ENCODE measurements around the gene DNAJC11. TPM values are rescaled to one million over a fixed set of nuclear protein-coding genes. Genes with fewer than 3 reads are reported as not detected.
"Not testable (repeated sequence)": the region's sequence is repeated elsewhere in the genome, so short reads cannot be mapped to it uniquely, and the experiment has no call there.

Gene DNAJC11
- polyA plus RNA-seq, 2 of the 4 experiments (the other 2 are of a cell fraction), result 35.7 to 48.5 TPM

- 89% methylated on average over 5 of the region's 7 CpGs for WGBS (ENCODE audit: missing lambda C conversion rate)
- DNase-seq (ENCODE audit: low read depth in 1 of 2, low spot score in 1 of 2) (no peak), ATAC-seq (no peak), FAIRE-seq (no peak)
- Histone ChIP-seq H3K27ac (no peak overlapping the region), H3K4me2 (no peak overlapping the region), H3K4me3 (no peak overlapping the region), H3K4me1 (no peaks in the 10 kb centered on the region), H3K9me3 (no peaks in the 10 kb centered on the region)
- CTCF ChIA-PET, result interaction anchor here (1.0 to 4.3 kb wide), 3 partner anchors 10 to 159 kb away, joined by 3 to 14 read pairs (median 7); partner anchors contain the start of genes NOL9 and TAS1R1
- TF ChIP-seq POLR2A (IDR thresholded peaks at IDR 0.05; ENCODE audit: low read length) (no peak), EP300 (IDR thresholded peaks at IDR 0.05) (no peak), CEBPB (IDR thresholded peaks at IDR 0.05) (no peak), NR3C1 (IDR thresholded peaks at IDR 0.05) (no peak), RFX5 (IDR thresholded peaks at IDR 0.05) (no peak), REST (IDR thresholded peaks at IDR 0.05) (no peak), ZFP36 (IDR thresholded peaks at IDR 0.05; ENCODE audit: borderline replicate concordance, partially characterized antibody) (no peak), JUNB (IDR thresholded peaks at IDR 0.05) (no peak), SMC3 (IDR thresholded peaks at IDR 0.05) (no peak), KDM1A (IDR thresholded peaks at IDR 0.05; ENCODE audit: low read depth) (no peak), ZC3H11A (IDR thresholded peaks at IDR 0.05) (no peak), HEYL (CRISPR knock-in tag; IDR thresholded peaks at IDR 0.05) (no peak), PBX3 (IDR thresholded peaks at IDR 0.05) (no peak), CHD2 (IDR thresholded peaks at IDR 0.05; ENCODE audit: low read length, partially characterized antibody) (no peak)
- POLR2A ChIA-PET, result no interaction called here
Measured at GRCh38 chr1:6645018-6645417, 56.6 kb downstream of the DNAJC11 start.

GRCh38 chr1:6640867-6641266 is 60.7 kb downstream of the DNAJC11 start:
- H3K27ac ChIP-seq; H3K9me3 ChIP-seq; ATAC-seq; POLR2A ChIA-PET; H3K4me2 ChIP-seq; FAIRE-seq; H3K4me1 ChIP-seq; H3K4me3 ChIP-seq; DNase-seq (ENCODE audit: low read depth in 1 of 2, low spot score in 1 of 2): not testable (repeated sequence)
- CTCF ChIA-PET, result interaction anchor here (1.0 to 1.2 kb wide), 3 partner anchors 48 to 155 kb away, joined by 3 to 4 read pairs (median 3); partner anchors contain the start of gene DNAJC11
- WGBS (ENCODE audit: missing lambda C conversion rate), result 80% methylated on average over 3 of the region's 3 CpGs

GRCh38 chr1:6638226-6638625 is 63.4 kb downstream of the DNAJC11 start:
- H3K4me2 ChIP-seq, result no peak overlapping the region
- 96% methylated on average over 18 of the region's 18 CpGs for WGBS (ENCODE audit: missing lambda C conversion rate)
- H3K27ac ChIP-seq, result no peak overlapping the region
- CTCF ChIA-PET, result interaction anchor here (0.9 to 3.5 kb wide), 2 partner anchors 8 to 36 kb away, joined by 3 to 21 read pairs; no protein-coding TSS in a partner anchor
- no peak for DNase-seq (ENCODE audit: low read depth in 1 of 2, low spot score in 1 of 2)
- ATAC-seq, result no peak
- TF ChIP-seq HEYL (CRISPR knock-in tag; IDR thresholded peaks at IDR 0.05) (no peak), TFCP2L1 (CRISPR knock-in tag; IDR thresholded peaks at IDR 0.05) (no peak), BCL3 (IDR thresholded peaks at IDR 0.05) (no peak), RFX5 (IDR thresholded peaks at IDR 0.05) (no peak), SREBF2 (IDR thresholded peaks at IDR 0.05) (no peak), EP300 (IDR thresholded peaks at IDR 0.05) (no peak), MAFK (IDR thresholded peaks at IDR 0.05; ENCODE audit: partially characterized antibody) (no peak), TP53 (CRISPR knock-in tag; IDR thresholded peaks at IDR 0.05) (no peak), MYC (IDR thresholded peaks at IDR 0.05; ENCODE audit: borderline replicate concordance, low read length) (no peak), HOXB13 (CRISPR knock-in tag; IDR thresholded peaks at IDR 0.05; ENCODE audit: low read depth) (no peak)
- no peak for FAIRE-seq
- H3K4me1 ChIP-seq, result no peaks in the 10 kb centered on the region
- H3K4me3 ChIP-seq, result no peak overlapping the region
- POLR2A ChIA-PET, result no interaction called here
- no peaks in the 10 kb centered on the region for H3K9me3 ChIP-seq

All from A549 (cell line).